GM21825 (cell line): Measurements from ENCODE around the gene FAM72C.
"Not testable (repeated sequence)": the region's sequence is repeated elsewhere in the genome, so short reads cannot be mapped to it uniquely, and the experiment has no call there.

Experiments used
- ATAC-seq: cut with Tn5 transposase; IDR thresholded peaks from one replicate; pipeline ENCODE4 v1.9.1; 2021; ENCODE audit warnings: mild to moderate bottlenecking, moderate library complexity; ENCODE audit not compliant: unreplicated experiment

The FAM72C gene

GRCh38 chr1:143971924-143972700, at the start of gene FAM72C:
Gene FAM72C, minus strand, starts transcription at chr1:143971986. Its CDS starts 845 bp downstream, at chr1:143971141.
- peak; percentile 85 for ATAC-seq

GRCh38 chr1:144020001-144020738, 48.4 kb upstream of the FAM72C start:
- peak; percentile 75 for ATAC-seq

GRCh38 chr1:144019101-144019500, 47.3 kb upstream of the FAM72C start:
- not testable (repeated sequence) for ATAC-seq

- ATAC-seq = not testable (repeated sequence)
These were observed 43.6 kb upstream of the FAM72C start for GRCh38 chr1:144015180-144015966.

GRCh38 chr1:144014528-144014927, 42.7 kb upstream of the FAM72C start:
- ATAC-seq = not testable (repeated sequence)

- not testable (repeated sequence) for ATAC-seq
These were observed 42.3 kb upstream of the FAM72C start for GRCh38 chr1:144014121-144014520.

- ATAC-seq = peak; percentile 100
These were observed 40.5 kb upstream of the FAM72C start for GRCh38 chr1:144012168-144012733.

GRCh38 chr1:144009410-144009809, 37.6 kb upstream of the FAM72C start:
- ATAC-seq = not testable (repeated sequence)

GRCh38 chr1:144004259-144004658, 32.5 kb upstream of the FAM72C start:
- not testable (repeated sequence) for ATAC-seq

- not testable (repeated sequence) for ATAC-seq
These were observed 31.7 kb upstream of the FAM72C start for GRCh38 chr1:144003306-144004029.

GRCh38 chr1:144002141-144002881, 30.5 kb upstream of the FAM72C start:
- not testable (repeated sequence) for ATAC-seq

GRCh38 chr1:144001077-144001476, 29.3 kb upstream of the FAM72C start:
- not testable (repeated sequence) for ATAC-seq

GRCh38 chr1:143996020-143996419, 24.2 kb upstream of the FAM72C start:
- not testable (repeated sequence) for ATAC-seq

- ATAC-seq = not testable (repeated sequence)
These were observed 21.6 kb upstream of the FAM72C start for GRCh38 chr1:143993301-143993907.

GRCh38 chr1:143990699-143991098, 18.9 kb upstream of the FAM72C start:
- ATAC-seq = not testable (repeated sequence)

- not testable (repeated sequence) for ATAC-seq
These were observed 17.9 kb upstream of the FAM72C start for GRCh38 chr1:143989719-143990118.

- ATAC-seq = not testable (repeated sequence)
These were observed 17.6 kb upstream of the FAM72C start for GRCh38 chr1:143989427-143989712.

GRCh38 chr1:143988602-143989426, 17.0 kb upstream of the FAM72C start:
- not testable (repeated sequence) for ATAC-seq
